Frontal cortex (tissue), 4 donors: ENCODE results near the gene UBLCP1. TPM values are rescaled to one million over a fixed set of nuclear protein-coding genes. Genes with fewer than 3 reads are reported as not detected.
"Not testable (repeated sequence)": the region's sequence is repeated elsewhere in the genome, so short reads cannot be mapped to it uniquely, and the experiment has no call there.

Source experiments
- DNase-seq, 2 donors: peaks; one replicate each; pipeline ENCODE4 v3.0.0; 2012; ENCODE audit warnings: low spot score in 2 of 2
- FAIRE-seq: peaks from 2 replicates; lab custom pipeline; 2012; peaks lifted over from hg19 to GRCh38; lab: Jason Lieb, UNC
- total RNA-seq: library from RNA; depleted of rRNA; stranded (reverse); fragments of >200 nt; gene quantifications from one replicate; pipeline ENCODE4 v1.2.3, GENCODE V29; 2014
- donor health status: control.
- donor health status: control.
- donor health status: control.

The UBLCP1 gene
- total RNA-seq, 1 donor from 2014 or later, result 17.1 TPM

- FAIRE-seq (no peak), DNase-seq (no peak)
These were observed 18.9 kb upstream of the UBLCP1 start for GRCh38 chr5:159244163-159244562.

GRCh38 chr5:159244890-159245289 is 18.2 kb upstream of the UBLCP1 start:
- DNase-seq, result no peak
- no peak for FAIRE-seq

GRCh38 chr5:159249158-159249557 is 13.9 kb upstream of the UBLCP1 start:
- no peak for DNase-seq

GRCh38 chr5:159252195-159252594 is 10.9 kb upstream of the UBLCP1 start:
- no peak for DNase-seq
- FAIRE-seq, result no peak

More at GRCh38 chr5:159249158-159249557, 13.9 kb upstream of the UBLCP1 start:
- FAIRE-seq, result no peak

GRCh38 chr5:159257007-159257406 is 6.1 kb upstream of the UBLCP1 start:
- DNase-seq (no peak), FAIRE-seq (no peak)

- DNase-seq (no peak), FAIRE-seq (no peak)
These were observed 5.3 kb upstream of the UBLCP1 start for GRCh38 chr5:159257629-159258283.

- FAIRE-seq (no peak), DNase-seq (no peak)
These were observed 4.7 kb upstream of the UBLCP1 start for GRCh38 chr5:159258361-159258760.

- DNase-seq, FAIRE-seq: not testable (repeated sequence)
These were observed 2.9 kb upstream of the UBLCP1 start for GRCh38 chr5:159260212-159260611.

GRCh38 chr5:159262472-159262858 is 625 bp upstream of the UBLCP1 start:
- DNase-seq (peak in 1 of 2 donors; percentile 18), FAIRE-seq (no peak)

- FAIRE-seq, result no peak
- no peak for DNase-seq
These were observed 447 bp downstream of the UBLCP1 start for GRCh38 chr5:159263569-159263905.

GRCh38 chr5:159266764-159267163 is 3.7 kb downstream of the UBLCP1 start:
- not testable (repeated sequence) for FAIRE-seq, DNase-seq

GRCh38 chr5:159269723-159270122 is 6.6 kb downstream of the UBLCP1 start:
- no peak for DNase-seq
- FAIRE-seq, result no peak

GRCh38 chr5:159273923-159274322 is 10.8 kb downstream of the UBLCP1 start:
- DNase-seq (no peak), FAIRE-seq (no peak)

- no peak for DNase-seq
- FAIRE-seq, result no peak
These were observed 11.6 kb downstream of the UBLCP1 start for GRCh38 chr5:159274676-159275075.

GRCh38 chr5:159286420-159287035 is 23.4 kb downstream of the UBLCP1 start:
- FAIRE-seq (peak; percentile 75), DNase-seq (no peak)

- FAIRE-seq, result no peak
- DNase-seq, result no peak
These were observed 27.7 kb downstream of the UBLCP1 start for GRCh38 chr5:159290741-159291140.

- FAIRE-seq, result no peak
- DNase-seq, result no peak
These were observed 31.8 kb downstream of the UBLCP1 start for GRCh38 chr5:159294921-159295320.

GRCh38 chr5:159297300-159297699 is 34.2 kb downstream of the UBLCP1 start:
- FAIRE-seq, DNase-seq: not testable (repeated sequence)

GRCh38 chr5:159301466-159301865 is 38.4 kb downstream of the UBLCP1 start:
- FAIRE-seq, result no peak
- DNase-seq, result no peak

GRCh38 chr5:159301929-159302860 is 39.1 kb downstream of the UBLCP1 start:
- not testable (repeated sequence) for DNase-seq, FAIRE-seq

- FAIRE-seq, result no peak
- DNase-seq, result no peak
These were observed 40.2 kb downstream of the UBLCP1 start for GRCh38 chr5:159303286-159303685.
